ENCODE data around the gene CRYGC.
A peak's percentile ranks its signal among the peaks of the same experiment; 100 is the strongest.
"Not testable (repeated sequence)": the region's sequence is repeated elsewhere in the genome, so short reads cannot be mapped to it uniquely, and the experiment has no call there.

The CRYGC gene

DNA sequence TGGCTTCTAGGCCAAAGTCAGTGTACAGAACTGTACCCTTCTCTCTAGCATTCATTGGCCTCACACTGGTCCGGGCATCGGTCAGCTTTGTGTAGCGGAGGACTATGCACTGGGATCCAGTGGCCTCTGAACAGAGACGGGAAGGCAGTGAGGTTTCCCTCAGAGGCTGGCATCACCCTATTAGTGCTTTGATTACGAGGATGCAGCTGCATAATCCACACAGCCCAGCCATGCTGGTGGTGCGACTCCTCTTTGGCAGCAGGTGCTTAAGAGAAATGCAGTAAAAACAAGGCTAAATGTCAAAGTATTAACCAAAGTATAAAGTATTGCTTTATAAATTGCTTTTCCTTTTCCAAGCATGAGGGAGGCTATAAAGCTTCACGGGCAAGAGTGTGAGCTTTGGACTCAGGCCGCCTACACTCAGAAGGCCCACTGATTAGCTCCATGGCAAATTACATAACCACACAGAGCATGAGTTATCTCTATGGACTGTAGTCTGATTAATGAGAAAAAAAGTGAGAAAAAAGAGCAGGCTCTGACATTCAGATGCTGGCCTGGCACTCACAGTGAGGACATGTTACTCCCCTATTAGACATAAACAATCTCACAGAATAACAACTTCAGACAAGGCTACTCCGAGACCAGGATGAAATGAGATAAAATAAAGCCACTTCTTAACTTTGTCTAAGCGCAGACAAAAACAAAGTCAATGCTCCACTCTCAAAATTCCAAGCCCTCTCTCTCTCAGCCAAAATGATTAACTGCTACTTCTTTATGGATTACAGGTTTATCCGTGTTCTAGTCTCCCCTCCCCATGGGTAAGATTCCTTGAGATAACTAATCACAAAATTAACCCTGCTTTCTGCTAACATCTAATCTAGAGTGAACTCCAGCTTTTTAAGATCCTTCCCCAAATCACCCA lies 6.4 kb upstream of the CRYGC start:
- no peak for DNase-seq

DNA sequence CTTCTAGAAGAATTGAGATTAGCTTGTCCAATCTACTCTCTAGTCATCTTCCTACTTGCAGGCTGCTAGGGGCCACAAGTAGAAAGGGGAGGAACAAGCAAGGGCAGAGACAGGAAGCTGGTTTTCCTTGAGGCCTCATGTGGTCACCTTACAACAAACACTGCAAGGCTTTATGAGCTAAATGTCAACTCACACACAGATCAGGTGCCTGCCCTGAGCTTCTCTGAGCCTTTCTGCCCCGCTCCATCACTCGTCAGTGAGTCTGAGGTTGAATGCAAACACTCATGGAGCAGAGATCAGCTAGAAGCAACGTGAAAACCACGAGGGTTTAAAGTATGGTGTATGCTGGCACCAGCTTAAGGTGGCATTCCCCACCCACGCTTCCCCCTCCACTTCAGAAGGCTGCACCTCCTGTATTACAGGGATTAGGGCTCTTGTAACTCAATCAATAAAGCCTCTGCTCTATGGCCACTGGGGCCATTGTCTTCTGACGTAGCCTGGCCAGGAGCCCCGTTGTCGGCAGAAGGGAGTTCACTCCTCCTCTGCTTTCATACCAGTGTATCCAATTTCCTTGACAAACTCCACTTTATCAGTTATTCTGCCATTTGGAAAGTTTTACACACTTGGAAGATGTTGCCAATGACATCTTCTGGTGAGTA lies 5.4 kb upstream of the CRYGC start:
- DNase-seq: no peak

DNA sequence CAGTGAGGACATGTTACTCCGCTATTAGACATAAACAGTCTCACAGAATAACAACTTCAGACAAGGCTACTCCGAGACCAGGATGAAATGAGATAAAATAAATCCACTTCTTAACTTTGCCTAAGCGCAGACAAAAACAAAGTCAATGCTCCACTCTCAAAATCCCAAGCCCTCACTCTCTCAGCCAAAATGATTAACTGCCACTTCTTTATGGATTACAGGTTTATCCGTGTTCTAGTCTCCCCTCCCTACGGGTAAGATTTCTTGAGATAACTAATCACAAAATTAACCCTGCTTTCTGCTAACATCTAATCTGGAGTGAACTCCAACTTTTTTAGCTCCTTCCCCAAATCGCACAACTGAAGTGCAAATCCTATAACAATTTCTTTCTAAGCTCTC lies 1.1 kb upstream of the CRYGC start:
- DNase-seq: no peak

DNA sequence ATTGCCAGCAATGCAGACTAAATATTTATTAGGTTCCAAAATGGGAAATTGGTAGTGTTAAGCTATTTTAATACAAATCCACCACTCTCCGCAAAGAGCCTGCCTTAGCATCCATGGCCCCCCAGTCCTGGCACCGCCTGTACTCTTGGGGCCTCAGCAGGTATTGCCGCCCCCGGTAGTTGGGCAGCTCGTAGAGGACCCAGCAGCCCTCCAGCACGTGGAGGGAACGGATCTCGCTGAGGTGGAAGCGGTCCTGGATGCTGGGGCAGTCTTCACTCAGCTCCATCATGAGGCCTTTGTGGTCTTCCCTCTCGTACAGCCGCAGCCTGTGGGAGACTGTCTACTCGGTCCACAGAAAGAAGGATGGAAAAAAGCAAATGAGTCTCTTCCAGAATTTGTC lies 1.5 kb downstream of the CRYGC start:
- DNase-seq: no peak

DNA sequence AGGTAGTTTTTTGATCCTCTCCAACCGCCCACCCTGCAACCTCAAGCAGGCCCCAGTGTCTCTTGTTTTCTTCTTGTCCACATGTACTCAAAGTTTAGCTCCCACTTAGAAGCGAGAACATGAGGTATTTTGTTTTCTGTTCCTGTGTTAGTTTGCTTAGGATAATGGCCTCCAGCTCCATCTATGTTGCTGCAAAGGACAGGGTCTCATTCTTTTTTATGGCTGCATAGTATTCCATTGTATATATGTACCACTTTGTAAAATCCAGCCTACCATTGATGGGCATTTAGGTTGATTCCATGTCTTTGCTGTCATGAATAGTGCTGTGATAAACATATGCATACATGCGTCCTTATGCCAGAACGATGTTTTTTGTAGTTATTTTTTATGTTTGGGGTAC lies 2.5 kb downstream of the CRYGC start:
- no peak for DNase-seq

DNA sequence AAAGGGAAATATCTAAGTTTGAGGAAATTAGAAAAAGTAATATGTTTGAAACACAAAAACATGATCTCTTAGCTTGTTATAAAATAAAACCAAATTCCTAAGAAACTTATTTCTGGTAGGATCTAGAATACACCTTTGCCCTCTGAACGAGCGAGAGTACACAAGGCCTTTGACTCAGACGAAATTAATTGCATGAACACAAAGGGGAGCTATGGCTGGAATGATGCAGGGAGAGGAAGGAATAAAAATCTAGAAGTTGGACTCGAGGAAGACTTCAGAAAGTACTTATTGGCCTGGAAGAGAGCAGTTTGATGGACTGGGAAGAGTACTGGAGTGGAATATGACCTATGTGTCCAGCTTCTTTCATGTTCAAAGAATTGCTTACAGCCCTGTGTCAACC lies 4.4 kb downstream of the CRYGC start:
- no peak for DNase-seq

DNA sequence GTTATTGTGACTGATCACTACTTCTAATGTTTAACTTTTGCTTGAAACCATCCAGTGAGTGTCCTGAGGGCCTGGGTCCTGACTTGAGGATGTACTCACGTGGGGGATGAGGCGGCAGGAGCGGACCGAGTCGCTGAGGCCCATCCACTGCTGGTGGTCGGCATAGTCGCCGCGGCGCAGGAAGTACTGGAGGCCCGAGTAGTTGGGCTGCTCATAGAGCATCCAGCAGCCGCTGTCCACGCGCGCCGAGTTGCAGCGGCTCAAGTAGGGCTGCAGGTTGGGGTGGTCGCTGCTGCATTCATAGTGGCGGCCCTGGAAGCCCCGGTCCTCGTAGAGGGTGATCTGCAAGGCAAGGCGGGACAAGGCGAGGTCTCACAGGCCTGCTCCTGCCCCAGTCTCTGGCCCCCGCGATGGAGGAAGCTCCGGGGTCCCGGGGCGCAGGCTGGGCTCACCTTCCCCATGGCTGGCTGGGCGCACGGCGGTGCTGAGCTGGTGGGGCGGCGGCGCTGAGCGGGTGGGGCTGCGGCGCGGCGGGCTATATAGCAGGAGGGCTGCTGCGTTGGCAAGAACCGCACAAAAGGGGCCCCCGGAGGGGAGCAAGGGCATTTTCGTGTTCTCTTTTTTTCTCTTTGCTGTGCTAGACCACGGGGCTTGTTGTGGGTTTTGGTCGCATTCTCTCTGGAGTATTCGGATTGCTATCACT lies 5.5 kb downstream of the CRYGC start, which contains the start of gene CRYGD:
CRYGD (minus strand) TSS at position 512 of the 703 bp plus-strand sequence; CDS start at position 461, 51 bp downstream.
- DNase-seq: not testable (repeated sequence)

DNA sequence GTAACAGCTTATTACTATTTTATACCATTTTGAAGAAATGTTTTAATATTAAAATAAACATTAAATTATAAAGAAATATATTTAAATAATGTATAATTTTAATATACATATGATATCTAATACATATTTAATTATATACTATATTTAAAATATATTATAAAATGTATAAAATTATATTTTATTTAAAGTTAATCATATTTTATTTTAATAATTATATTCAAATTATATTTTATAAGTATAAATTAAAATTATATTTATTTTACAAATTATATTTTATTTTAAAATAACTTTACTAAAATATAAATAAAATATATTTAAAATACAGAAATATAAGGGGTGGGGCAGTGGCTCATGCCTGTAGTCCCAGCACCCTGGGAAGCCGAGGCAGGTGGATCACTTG lies 7.4 kb downstream of the CRYGC start:
- DNase-seq: no peak

DNA sequence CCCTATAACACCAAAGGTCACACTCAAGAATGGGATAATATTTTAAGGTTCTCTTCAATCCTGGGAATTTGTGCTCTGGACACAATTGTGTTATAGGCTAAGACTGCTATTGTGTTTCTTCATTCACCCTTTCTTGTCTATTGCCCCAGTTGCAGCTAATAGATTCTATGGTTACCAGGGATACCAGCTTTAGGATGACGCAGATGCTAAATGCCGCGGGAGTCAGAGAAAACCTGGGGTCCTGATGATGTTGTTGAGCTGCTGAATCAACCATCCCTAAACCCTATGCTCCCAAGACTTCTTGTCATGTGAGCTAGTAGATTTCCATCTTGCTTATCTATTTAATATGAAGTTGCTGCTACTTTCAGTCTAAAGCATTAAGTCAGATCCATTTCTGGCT lies 10.7 kb downstream of the CRYGC start:
- no peak for DNase-seq

DNA sequence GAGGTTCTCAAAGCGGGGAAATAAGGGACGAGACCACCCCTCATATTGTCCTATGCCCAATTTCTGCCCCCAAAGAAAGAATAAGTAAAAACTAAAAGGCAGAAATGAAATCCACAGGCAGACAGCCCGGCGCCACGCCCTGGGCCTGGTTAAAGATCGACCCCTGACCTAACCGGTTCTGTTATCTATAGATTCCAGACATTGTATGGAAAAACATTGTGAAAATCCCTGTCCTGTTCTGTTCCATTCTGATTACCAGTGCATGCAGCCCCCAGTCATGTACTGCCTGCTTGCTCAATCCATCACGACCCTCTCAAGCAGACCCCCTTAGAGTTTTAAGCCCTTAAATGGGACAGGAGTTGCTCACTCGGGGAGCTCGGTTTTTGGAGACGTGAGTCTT lies 12.2 kb downstream of the CRYGC start:
- not testable (repeated sequence) for DNase-seq

DNA sequence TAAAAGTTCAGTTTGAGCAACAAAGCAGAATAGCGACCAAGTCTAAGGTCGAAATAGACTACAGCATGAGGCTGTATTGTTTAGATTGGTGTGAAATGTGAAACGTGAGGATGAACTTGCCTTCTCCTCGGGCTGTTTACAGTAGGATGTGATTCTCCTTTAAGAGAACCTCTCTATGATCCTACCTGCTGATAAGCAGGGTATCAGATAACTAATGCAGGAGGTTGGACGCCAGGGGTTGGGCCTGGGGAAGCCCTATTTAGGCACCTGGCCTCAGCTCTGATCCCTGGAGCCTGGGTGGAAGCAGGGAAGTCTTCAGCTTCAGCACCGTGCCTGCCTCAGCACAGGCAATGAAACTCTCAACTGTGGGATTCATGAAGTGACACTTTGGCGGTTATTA lies 16.7 kb downstream of the CRYGC start:
- peak; percentile 44 for DNase-seq

DNA sequence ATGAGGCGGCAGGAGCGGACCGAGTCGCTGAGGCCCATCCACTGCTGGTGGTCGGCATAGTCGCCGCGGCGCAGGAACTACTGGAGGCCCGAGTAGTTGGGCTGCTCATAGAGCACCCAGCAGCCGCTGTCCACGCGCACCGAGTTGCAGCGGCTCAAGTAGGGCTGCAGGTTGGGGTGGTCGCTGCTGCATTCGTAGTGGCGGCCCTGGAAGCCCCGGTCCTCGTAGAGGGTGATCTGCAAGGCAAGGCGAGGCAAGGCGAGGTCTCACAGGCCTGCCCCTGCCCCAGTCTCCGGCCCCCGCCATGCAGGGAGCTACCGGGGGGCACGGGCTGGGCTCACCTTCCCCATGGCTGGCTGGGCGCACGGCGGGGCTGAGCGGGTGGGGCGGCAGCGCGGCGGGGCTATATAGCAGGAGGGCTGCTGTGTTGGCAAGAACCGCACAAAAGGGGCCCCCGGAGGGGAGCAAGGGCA lies 17.3 kb downstream of the CRYGC start:
- not testable (repeated sequence) for DNase-seq

DNA sequence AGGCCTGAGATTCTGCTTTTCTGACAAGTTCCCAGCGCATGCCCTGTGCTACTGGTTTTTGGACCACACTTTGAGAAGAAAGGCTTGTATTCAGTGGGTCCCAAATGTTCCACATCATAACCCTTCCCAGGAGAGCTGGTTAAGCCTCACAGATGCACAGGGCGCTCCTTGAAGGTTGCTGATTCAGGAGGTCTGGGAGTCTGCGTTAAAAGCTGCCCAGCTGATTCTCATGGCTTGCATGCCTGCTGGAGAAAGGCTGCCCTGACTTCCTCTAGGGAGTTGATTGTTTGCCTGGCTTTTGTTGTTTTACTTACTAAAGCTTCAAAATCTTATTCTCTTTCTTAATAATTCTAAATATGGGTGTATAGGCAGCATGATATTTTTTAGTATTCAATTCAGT lies 26.0 kb downstream of the CRYGC start:
- no peak for DNase-seq

DNA sequence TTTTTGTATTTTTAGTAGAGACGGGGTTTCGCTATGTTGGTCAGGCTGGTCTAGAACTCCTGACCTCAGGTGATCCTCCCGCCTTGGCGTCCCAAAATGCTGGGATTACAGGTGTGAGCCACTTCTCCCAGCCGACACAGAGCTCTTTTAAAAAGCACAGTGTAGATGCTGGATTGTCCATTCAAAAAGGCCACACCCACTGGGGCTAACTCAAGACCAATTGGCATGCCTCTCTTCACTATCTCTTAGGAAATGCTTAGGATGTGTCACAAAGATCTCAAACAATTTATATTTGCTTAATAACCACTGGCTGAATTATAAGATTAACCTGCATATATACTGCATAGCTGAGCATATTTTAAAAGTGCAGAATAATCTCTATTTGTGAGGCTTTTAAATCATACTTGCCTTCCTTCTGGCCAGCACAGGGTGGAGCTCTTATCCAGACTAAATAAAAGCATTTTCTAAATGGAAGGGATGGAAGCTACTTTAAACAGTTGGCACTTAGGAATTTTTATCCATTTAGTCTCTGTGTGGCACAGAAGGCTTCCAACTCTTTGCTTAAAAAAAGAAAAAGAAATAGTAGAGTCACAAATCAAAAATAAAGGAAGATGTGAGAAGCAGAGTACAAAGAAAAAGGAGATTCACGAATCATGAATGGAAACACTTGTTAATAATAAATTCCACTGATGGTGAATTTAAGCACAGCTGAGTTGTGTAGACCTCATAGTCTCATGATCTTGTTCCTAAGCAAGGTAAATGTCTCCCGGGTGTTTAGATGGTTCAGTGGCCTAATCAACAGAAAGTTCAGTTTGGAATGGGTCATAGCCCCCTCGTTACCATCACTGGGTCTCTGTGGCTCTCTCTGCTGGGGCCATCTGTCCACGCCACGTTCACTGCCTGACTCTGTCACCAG lies 27.7 kb downstream of the CRYGC start:
- DNase-seq: no peak

DNA sequence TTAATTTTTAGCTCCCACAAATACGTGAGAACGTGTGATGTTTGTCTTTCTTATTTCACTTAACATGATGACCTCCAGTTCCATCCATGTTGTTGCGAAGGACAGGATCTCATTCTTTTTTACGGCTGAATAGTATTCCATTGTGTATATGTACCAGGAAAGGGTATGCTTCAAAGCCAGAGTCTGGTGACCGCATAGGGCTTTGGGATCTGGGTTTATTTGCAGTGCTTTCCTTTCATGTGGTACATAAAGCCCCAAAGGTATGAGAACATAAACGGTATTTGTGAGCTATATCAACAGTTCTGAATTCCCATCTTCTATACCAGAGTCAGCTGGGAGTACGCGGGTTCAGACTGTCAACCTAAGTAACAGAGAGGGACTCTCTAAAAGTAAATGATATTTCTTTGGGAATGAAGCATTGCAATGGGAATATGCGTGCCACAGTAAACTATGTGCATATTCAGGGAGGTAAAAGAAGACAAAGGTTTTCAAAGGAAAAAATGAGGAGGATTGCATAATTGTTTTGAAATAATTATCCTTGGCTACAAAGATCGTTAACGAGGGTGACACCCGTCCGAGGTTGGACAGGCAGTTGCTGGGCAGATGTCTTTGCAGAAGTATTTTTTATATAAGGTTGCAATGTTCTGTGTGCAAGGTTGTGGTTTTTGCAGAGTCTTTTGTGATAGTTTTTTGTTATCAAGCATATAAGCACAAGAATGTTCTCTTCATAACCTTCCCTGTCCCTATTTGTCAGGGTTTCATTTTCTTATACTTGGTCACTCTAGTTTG lies 29.8 kb downstream of the CRYGC start:
- no peak for DNase-seq

DNA sequence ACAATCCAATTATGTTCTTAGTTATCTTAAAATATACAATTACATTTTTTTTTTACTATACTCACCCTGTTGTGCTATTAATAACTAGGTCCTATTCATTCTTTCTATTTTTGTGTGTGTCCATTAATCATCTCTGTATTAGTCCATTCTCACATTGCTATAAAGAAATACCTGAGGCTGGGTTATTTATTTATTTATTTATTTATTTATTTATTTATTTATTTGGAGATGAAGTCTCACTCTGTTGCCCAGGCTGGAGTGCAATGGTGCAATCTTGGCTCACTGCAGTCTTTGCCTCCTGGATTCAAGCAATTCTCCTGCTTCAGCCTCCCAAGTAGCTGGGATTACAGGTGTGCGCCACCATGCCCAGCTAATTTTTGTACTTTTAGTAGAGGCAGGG lies 30.9 kb downstream of the CRYGC start:
- not testable (repeated sequence) for DNase-seq

DNA sequence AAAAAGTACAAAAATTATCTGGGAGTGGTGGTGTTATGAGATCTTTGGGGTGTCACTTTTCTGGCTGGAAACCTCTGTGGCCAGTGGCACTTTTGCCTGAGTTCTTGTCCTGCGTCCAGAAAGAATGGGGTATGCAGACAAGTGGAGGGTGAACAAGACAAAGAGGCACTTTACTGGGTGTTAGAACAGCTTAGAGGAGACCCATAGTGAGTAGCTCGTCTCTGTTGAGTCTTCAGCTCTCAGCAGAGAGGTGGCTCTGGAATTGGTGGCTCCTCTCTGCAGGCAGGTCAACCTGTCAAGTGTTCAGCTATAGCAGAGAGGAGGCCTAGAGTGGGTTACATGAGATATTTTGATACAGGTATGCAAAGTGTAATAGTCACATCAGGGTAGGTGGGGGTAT lies 31.4 kb downstream of the CRYGC start:
- no peak for DNase-seq

DNA sequence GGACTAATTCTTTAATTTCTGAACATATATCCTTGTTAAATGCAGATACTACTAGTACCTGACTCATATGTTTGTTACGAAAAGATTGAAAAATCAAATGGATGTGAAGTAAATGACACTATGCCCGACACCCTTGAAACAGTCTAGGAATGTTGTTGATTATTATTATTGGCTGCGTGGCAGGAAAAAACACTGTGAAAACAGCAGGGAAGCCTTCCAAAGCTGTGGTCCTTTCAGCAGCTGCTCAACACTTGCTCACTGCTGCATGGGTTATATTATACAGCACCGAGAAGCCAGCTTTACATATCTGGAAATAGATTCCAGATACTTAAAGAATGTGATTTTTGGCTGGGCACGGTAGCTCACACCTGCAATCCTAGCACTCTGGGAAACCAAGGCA lies 31.8 kb downstream of the CRYGC start:
- no peak for DNase-seq

DNA sequence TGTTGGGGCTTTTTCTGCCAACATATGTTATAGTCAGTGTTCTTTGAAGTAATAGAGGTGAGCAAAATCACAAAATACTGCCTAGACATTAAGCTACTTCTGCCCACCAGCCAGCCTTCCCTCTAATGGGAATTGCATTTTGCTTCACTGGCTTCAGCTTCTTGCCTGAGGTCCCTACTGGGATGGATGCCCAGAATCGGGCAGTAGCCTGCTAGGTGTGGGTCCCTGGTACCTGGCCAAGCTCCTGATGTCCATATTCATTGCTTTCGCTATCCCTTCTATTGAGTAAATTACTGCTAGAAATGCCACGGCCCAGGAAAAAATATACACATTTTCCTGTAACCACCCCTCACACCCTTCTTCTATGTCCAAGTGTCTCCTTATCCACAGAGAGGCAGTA lies 32.3 kb downstream of the CRYGC start:
- no peak for DNase-seq

DNA sequence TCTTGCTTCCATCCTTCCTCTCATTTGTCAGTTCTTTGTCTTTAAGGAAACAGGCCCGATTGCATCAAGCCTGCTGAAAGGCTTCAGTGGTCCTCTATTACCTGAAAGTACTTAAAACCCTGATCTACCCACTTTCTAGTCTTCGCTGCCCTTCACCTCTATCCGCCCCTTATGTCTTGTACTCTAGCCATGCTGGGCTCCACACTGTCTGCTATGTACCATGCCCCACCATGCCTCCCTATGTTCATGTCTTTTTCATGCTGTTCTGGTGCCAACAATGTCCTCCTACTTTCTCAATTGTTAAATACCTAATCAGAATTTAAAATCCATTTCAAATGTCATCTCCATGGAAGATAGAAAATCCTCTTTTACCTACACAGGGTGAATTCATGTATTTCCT lies 33.5 kb downstream of the CRYGC start:
- DNase-seq: no peak

DNA sequence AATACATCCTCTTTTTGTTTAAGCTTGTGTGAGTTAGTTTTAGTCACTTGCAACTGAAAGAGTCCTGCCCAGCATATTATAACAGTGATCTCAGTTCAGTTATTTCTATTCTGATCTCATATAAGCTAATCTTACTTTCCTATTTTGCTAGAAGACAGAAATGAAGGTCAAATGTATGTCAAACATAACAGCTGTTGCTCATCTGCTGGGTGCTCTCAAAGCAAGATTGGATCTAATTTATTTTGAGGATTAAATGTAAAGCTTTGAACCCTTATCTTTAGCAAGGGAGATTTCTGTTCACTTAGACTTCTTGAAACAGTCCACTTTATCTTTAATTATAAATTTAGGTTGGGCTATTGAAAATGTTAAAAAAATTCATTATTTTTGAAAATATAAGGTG lies 36.5 kb downstream of the CRYGC start:
- no peak for DNase-seq

All from NCI-H187 treated with DMSO at 0.1 percent for 48 hours (cell line).